ENCODE results near the gene ECI2.
"Not testable (repeated sequence)": the region's sequence is repeated elsewhere in the genome, so short reads cannot be mapped to it uniquely, and the experiment has no call there.

Gene ECI2

DNA sequence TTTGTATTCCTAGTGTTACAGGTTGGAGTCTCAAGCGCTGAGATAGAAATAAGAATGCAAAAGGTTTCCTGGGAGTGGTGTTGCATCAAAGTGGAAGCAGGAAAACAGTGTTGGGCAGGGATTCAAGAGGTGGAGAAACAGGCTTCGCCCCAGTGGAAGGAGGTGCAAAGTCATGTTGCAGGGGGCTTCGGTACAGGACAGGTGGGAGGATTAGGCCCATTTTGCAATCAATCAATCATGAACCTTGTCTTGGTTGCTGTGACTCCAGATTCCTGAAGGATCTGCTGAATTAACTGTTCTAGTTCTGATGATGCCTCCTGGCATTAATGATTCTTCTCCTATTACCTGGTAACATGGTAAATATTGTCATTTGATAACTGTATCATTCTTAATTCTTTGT, 34.1 kb downstream of the ECI2 start:
- DNase-seq = no peak

DNA sequence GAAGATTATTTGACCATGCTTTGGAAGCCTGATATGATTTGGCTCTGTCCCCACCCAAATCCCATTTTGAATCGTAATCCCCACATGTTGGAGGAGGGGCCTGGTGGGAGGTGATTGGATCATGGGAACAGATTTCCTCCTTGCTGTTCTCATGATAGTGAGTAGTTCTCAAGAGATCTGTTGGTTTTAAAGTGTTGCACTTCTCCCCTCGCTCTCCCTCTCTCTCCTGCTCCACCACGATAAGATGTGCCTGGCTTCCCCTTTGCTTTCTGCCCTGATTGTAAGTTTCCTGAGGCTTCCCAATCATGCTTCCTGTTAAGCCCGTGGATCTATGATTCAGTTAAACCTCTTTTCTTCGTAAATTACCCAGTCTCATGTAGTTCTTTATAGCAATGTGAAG, 34.7 kb downstream of the ECI2 start:
- DNase-seq = no peak

DNA sequence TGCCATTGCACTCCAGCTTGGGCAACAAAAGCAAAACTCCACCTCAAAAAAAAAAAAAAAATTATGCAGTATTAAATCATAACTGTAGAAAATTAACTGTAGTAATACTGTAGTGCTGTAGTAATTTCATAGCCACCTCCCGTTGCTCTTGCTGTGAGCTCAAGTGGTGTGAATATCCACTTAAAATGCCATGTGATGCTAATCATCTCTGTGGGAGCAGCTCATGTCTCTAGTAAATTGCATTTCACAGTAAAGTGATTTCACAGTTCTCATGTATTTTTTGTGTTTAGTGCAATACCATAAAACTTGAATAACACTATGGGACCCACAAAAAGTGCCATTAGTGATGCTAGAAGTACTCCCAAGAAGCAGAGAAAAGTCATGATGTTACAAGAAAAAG, 42.1 kb downstream of the ECI2 start:
- DNase-seq = no peak

DNA sequence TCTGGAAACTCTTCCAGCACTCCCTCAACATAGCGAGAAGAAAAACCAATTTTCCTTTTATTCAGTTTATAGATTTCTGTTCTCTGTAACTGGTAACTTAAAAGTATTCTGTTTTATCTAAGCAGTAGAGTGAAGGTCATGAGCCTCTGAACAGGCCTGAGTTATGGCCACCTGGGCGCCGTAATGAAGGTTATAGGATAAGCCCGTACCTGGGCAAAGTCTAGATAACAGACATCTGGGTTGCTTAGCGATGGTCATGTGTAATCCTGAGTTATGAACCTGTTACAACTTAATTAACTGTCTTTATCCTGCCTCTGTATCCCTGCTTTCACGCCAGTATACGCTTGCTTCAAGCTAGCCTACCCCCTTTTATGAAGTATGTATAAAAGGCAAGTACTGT, 43.4 kb downstream of the ECI2 start:
- no peak for DNase-seq

DNA sequence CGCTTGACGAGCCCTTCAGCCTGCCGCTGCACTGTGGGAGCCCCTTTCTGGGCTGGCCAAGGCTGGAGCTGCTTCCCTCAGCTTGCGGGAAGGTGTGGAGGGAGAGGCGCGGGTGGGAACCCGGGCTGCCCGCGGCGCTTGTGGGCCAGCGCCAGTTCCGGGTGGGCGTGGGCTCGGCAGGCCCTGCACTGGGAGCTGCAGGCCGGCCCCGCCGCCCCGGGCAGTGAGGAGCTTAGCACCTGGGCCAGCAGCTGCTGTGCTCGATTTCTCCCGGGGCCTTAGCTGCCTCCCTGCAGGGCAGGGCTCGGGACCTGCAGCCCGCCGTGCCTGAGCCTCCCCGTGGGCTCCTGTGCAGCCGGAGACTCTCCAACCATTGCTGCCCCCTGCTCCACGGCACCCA, 45.3 kb downstream of the ECI2 start:
- not testable (repeated sequence) for DNase-seq

DNA sequence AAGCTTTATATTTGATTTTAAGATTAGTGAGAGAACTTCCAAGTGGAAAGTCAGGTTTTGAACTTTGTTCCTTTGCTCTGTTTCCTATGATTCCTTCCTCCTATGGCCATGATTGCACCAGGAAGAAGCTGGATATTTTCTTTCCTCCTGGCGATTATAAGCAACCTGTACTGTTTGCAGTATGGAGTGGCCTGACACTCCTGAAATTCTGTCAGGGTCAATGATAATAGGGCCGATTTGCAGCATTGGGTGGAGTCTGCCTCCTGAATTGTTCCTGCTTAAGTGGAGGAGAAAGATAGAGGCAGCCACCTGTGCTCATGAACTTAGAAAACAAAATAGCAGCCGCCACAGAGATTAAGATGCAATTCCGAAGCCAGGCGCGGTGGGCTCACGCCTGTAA, 46.7 kb downstream of the ECI2 start:
- no peak for DNase-seq

DNA sequence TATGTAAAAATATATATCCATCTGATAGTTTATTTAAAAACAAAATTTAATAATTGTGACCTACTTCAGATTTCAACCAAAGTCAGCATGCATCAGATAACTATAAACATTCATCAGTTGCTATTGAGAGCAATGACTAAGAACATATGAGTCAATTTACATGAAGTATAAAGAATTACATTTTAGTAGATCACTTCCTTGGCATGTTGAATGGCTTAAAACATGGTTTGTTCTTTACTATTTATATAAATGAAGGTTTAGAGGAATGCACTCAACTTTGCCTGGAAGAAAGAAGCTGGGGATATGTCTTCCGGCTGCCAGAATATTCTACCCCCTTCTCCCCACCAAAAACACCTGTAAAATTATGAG, 50.1 kb downstream of the ECI2 start:
- no peak for DNase-seq

DNA sequence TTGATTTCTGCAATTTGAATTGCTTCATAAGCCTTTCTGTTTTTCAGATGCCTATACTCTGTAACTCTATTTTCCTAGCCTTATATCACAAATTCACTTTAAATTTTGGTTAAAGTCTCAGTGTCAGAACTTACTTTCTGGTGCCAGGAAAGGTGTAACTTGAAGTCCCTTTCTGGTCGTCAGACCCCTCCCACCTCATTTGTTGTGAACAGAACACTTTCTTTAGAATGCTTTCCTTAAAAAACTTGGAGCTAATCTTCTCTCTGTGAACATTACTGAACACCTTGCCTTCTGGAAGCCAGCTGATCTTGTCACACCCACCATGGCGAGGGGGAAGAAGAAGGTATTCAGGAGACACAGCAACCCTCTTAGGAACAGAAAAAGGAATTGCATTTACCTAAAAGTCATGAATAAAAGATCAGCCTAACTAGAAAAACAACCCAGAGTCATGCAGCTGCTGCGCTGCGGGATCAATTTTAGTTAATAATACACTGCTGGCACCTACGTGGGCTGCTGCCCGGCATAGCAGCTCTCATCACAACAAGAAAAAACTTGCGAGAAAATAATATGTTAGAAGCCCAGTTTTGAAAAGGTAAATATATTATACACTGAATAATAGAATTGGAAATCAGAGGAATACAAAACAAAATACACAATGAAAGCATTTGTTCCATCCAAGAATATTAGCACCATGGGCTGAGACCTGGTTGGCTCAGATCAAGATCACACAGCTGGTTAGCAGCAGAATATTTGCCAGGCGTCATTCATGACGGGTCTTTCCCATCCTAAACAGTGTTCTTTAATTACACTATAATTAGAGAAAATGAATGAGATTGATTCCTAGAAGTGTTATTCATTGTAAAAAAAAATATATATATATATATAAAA, 50.7 kb downstream of the ECI2 start:
- no peak for DNase-seq

DNA sequence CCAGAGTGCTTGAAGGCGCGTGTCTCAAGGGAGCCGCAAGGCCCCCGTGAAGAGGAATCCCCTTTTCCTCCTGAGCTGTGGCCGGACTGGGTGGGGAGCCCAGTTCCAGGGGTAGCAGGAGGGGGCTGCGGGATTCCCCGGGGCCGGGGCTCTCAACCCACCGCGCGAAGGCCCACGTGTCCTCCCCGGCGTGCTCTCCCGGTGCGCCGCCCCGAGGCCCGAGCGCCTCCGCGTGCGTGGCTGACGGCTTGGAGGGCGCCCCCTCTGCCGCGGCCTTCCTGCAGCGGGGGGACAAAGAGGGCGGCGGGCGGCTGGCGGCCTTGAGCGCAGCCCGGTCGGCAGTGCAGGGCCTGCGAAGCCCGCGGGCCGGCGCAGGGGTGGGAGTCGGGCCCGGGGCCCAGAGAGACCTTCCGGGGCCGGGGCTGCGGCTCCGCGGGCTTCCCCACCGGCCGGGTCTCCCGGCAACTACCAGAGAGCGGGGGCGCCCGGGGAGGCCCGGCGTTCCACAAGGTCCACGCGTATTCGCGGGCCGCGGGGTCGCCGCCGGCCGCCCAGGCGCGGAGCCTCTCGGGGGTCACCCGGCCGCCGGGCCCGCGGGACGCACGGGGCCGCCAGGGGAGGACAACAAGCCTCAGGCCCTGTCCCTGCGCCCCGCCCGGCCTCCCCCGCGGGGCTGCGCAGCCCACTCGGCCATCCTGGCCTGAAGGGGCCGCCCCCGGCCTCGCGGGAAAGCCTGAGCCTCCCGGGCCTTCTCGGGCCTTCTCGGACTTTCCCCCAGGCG, 56.5 kb downstream of the ECI2 start, which contains the start of gene FAM217A:
Gene FAM217A, minus strand, starts transcription at position 447 of the 781 bp plus-strand sequence. CDS start 1,723 bp downstream, outside the sequence.
- DNase-seq = no peak

DNA sequence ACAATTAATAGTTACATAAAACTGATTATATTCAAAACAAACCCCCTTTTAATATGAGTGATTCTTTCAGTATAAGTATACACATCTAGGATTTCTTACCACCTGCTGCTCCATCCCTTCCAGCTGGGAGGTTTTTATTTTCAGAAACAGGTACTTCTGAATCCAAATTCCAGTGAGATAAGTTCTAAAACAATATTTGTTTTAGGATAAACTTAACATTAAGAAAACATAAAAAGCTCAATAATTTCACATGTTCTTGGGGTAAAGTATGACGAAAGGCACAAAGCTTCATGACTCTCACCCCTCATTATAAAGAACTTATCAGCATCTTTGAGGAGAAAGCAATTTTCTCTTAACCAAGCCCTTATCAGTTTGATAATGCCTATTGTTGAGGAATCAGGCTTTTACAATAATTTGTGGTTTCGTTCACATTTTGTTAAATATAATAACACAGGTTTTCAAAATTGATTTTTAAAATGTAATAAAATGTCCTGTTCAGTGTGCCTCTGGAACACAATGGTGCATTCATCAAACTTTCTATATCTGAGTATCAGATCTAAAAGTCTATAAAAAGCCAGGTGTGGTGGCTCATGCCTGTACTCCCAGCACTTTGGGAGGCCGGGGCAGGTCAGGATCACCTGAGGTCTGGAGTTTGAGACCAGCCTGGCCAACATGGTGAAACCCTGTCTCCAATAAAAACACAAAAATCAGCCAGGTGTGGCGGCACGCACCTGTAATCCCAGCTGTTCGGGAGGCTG, 60.7 kb downstream of the ECI2 start:
- no peak for DNase-seq

DNA sequence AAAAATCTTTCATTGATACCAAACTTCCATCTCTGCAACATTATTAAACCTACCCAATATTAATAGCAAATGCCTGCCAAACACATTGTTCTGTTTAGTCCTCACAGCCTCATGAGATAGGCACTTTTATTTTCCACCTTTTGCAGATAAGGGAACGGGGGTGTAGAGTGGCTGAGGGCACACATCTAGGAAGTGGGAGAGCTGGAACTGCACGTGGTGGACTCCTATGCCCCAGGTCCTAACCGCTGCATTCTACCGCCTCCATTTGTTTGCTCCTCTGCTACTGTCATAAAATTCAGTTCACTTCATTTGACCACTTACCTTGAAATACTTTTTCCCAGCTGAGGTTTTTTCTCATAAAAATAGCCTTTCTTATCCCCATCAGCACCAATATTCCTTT, 64.0 kb downstream of the ECI2 start:
- no peak for DNase-seq

DNA sequence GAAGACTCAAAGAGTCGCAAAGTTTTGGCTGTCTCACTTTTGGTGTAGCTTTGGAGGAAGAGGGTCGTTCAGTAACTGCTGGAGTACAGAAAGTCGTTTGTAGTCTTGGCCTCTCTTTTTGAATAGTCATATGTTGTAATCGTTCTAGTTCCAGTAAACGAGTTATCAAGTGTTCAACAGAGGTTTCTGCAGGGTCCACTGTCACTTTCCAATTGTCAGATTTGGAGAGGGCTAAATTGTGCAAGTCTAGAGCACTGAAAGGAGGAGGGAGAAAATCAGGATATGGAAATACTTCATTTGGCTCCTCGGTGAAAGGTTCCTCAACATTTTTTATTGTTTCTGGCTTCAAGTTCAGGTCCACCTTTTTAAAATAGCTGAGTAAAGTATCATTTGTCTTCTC, 66.2 kb downstream of the ECI2 start:
- DNase-seq = no peak

DNA sequence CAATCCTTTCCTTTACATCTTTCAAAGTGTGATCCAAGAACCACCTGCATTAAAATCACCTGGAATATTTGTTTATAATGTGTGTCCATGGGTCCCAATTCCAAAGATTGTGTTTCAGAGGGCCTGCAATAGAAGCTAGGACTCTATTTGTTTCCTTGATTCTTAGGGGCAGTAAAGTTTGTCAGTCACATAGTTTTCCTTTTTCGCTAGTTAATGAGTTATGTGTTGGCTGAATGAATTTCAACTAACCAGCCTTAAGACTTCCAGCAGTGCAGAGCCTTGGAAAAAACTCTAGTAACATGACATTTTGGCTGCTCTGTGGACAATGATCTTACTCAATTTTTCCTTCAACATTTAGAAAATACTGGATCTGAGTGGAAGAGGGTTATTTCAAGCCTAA, 67.7 kb downstream of the ECI2 start:
- no peak for DNase-seq

DNA sequence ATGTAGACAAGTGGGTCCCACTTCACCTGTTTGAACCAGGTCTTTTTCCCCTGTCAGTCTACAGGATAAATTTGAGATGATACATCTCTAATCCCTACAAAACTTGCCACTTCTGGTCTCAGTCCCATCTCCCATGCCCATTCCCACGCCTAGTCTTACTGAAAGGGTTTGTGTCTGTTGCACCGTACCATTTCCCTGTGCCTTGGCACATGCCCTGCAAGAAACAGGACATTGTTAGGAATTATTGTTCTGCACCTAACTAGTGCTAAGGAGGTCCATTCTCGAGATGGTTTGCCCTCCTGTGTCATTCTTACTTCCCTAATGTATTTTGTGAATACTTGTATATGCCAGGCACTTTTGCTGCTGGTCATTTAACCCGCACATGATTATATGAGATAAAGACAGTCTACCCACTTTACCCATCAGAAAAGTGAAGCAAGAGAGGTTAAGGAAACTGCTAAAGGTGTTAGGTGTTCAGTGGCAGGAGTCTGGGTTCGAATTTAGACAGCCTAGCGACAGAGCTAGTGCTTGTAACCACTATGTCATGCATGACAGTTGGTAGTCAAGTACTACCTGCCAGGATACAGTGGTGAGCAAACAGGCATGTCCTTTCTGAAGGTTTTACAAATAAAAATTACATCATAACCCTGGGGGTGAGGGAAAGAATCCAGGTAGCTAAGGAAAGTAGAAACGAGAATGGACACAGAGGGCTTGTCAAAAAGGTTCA, 69.2 kb downstream of the ECI2 start:
- no peak for DNase-seq
